Measurements from ENCODE around the gene GCA.
A peak's percentile ranks its signal among the peaks of the same experiment; 100 is the strongest.

The GCA gene

GRCh38 chr2:162315938-162316337 lies 28.0 kb upstream of the GCA start:
- no peaks in the 10 kb centered on the region for H3K36me3 Mint-ChIP-seq (ENCODE audit: low read depth)
- peaks cover 7% of the 10 kb centered on the region for H3K4me1 Mint-ChIP-seq
- peak overlapping the region in 1 of 3 experiments; percentile 87 for H3K4me3 Mint-ChIP-seq
- H3K27me3 Mint-ChIP-seq (ENCODE audit: low read depth), result peaks cover 20% of the 10 kb centered on the region
- no peak for TF ChIP-seq CTCF (IDR thresholded peaks at IDR 0.05; ENCODE audit: unreplicated experiment in 3 of 3)
- no peak overlapping the region for H3K27ac Mint-ChIP-seq
- H3K9me3 Mint-ChIP-seq, result no peaks in the 10 kb centered on the region

- H3K4me3 Mint-ChIP-seq, result peak overlapping the region; percentile 62 to 87 (median 82)
- no peaks in the 10 kb centered on the region for H3K36me3 Mint-ChIP-seq (ENCODE audit: low read depth)
- peaks cover 26% of the 10 kb centered on the region for H3K27me3 Mint-ChIP-seq (ENCODE audit: low read depth)
- H3K4me1 Mint-ChIP-seq, result peaks cover 7% of the 10 kb centered on the region
- no peak for TF ChIP-seq CTCF (IDR thresholded peaks at IDR 0.05; ENCODE audit: unreplicated experiment in 3 of 3)
- peak overlapping the region in 1 of 3 experiments; percentile 14 for H3K27ac Mint-ChIP-seq
- H3K9me3 Mint-ChIP-seq, result no peaks in the 10 kb centered on the region
Observed at GRCh38 chr2:162316590-162316989, 27.3 kb upstream of the GCA start.

GRCh38 chr2:162317058-162317742 lies 26.7 kb upstream of the GCA start:
- H3K4me1 Mint-ChIP-seq, result peaks cover 7% of the 10 kb centered on the region
- H3K27ac Mint-ChIP-seq, result no peak overlapping the region
- peaks cover 22% of the 10 kb centered on the region for H3K27me3 Mint-ChIP-seq (ENCODE audit: low read depth)
- H3K36me3 Mint-ChIP-seq (ENCODE audit: low read depth), result no peaks in the 10 kb centered on the region
- H3K9me3 Mint-ChIP-seq, result no peaks in the 10 kb centered on the region
- H3K4me3 Mint-ChIP-seq, result peak overlapping the region; percentile 86 to 89 (median 87)
- no peak for TF ChIP-seq CTCF (IDR thresholded peaks at IDR 0.05; ENCODE audit: unreplicated experiment in 3 of 3)

DNA sequence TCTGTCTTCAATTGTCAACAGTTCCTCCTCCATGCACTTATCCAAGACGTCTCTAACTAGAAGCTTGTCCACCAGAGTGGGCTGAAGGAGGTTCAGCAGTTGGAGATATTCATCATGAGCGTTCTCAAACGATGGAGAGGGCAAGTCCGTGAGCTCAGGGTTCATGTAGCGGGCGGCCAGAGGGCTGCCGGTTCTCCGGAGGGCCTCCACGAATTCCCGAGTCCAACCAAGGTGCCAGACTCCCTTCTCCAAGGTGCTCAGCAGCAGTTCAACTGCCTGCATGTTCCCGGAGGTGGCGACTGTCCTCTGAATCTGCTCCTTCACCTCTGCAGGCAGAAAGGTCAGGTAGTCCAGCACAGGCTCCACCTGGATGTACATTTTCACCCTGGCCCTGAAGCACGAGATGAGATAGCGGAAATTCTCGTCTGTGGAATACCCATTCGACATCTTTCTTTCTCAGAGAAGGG lies 26.0 kb upstream of the GCA start:
- no peaks in the 10 kb centered on the region for H3K36me3 Mint-ChIP-seq (ENCODE audit: low read depth)
- peaks cover 22% of the 10 kb centered on the region for H3K27me3 Mint-ChIP-seq (ENCODE audit: low read depth)
- H3K27ac Mint-ChIP-seq, result peak overlapping the region in 1 of 3 experiments; percentile 79
- H3K4me3 Mint-ChIP-seq, result peak overlapping the region; percentile 86 to 89 (median 87)
- H3K4me1 Mint-ChIP-seq, result peaks cover 7% of the 10 kb centered on the region
- no peaks in the 10 kb centered on the region for H3K9me3 Mint-ChIP-seq
- no peak for TF ChIP-seq CTCF (IDR thresholded peaks at IDR 0.05; ENCODE audit: unreplicated experiment in 3 of 3)

DNA sequence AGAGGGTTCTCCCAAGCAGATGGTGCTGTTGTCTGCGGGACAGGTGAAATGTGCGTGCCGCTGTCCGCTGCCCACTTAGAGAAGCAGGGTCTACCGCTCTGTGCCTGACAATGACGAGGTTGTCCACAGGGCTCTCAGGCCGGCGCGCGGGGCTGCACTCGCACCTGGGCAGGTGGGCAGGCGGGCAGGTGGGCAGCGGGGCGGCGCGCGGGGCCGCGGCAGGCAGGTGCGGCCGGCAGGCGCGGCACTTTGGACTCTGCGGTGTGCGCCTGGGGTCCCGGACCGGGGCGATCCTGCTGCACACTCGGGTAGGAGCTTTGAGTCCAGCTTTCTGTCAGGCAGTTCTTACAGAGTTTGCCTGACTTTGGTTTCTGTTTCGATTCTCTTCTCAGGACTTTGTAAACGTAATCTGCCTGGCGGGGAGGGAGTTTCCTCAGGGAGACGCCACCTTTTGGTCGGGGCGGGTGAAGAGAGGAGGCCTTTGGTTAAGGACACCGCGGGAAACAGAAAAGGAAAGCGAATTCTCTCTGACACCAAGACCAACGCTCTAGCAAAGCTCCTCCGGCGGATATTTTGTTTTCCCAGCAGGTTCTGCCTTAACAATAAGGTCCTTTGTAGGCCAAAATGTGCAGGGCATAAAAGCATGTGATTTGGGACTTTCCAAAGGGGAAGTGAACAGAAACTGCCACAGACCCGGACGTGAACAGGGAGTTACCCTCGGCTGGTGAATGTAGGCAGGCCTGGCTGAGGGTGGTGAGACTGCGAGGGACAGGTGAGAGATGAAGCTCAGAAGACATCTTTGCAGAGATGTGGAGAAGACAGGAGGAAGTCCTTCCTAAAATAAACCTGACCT lies 25.4 kb upstream of the GCA start, which contains the start of gene IFIH1:
IFIH1 (minus strand) TSS at position 357 of the 853 bp plus-strand sequence. CDS start 377 bp downstream, outside the sequence.
- Mint-ChIP-seq H3K36me3 (ENCODE audit: low read depth) (no peaks in the 10 kb centered on the region), H3K4me3 (peak within 1 kb of the TSS; percentile 86 to 89 (median 87)), H3K27me3 (ENCODE audit: low read depth) (peaks cover 22% of the 10 kb centered on the region), H3K9me3 (no peaks in the 10 kb centered on the region), H3K27ac (peak within 1 kb of the TSS; percentile 79 to 87 (median 79)), H3K4me1 (peaks cover 7% of the 10 kb centered on the region)
- no peak for TF ChIP-seq CTCF (IDR thresholded peaks at IDR 0.05; ENCODE audit: unreplicated experiment in 3 of 3)
